ENCODE data around the gene PRKCE.

GRCh38 chr2:45988879-45989278 lies 337.4 kb downstream of the PRKCE start:
- TF ChIP-seq CTCF (conservative IDR thresholded peaks at IDR 0.05; ENCODE audit: low read length) = no peak
- no peak for TF ChIP-seq EZH2phosphoT487 (IDR thresholded peaks at IDR 0.05; ENCODE audit: borderline replicate concordance, low read depth, low read length)

Measured in OCI-LY7 (cell line).